Measurements from ENCODE around the gene RAB31.

Gene RAB31

GRCh38 chr18:9796935-9797549 lies 88.9 kb downstream of the RAB31 start:
- peak; percentile 47 for DNase-seq

- no peak for DNase-seq
These were observed 94.3 kb downstream of the RAB31 start for GRCh38 chr18:9802175-9803062.

- DNase-seq = no peak
These were observed 95.1 kb downstream of the RAB31 start for GRCh38 chr18:9803063-9803697.

GRCh38 chr18:9803698-9804516 lies 95.8 kb downstream of the RAB31 start:
- DNase-seq = peak; percentile 57

DNA sequence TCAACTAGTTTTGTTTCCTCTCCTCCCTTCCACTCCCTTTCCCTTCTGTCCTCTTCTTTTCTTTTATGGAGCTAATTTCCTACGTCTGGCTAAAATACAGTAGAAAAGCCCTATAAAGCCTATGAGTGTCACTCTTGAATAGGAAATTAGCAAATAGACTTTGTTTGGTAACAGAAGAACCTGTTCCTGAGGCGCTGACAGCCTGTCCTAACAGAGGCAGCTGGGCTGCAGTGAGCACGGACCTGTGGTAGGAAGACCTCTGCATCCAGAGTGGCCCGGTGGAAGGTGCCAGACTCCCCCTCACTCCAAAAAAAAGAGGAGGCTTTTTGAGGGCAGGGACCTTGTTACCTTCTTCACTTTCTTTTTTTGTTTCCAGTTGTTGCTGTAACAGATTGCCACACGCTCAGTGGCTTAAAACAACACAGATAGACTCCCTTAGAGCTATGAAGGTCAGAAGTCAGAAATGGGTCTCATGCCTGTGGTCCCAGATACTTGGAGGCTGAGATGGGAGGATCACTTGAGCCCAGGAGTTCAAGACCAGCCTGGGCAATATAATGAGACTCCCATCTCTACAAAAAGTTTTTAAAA lies 96.5 kb downstream of the RAB31 start:
- peak; percentile 57 for DNase-seq

GRCh38 chr18:9806905-9807304 lies 98.8 kb downstream of the RAB31 start:
- DNase-seq = no peak

- no peak for DNase-seq
These were observed 100.5 kb downstream of the RAB31 start for GRCh38 chr18:9808295-9809241.

DNA sequence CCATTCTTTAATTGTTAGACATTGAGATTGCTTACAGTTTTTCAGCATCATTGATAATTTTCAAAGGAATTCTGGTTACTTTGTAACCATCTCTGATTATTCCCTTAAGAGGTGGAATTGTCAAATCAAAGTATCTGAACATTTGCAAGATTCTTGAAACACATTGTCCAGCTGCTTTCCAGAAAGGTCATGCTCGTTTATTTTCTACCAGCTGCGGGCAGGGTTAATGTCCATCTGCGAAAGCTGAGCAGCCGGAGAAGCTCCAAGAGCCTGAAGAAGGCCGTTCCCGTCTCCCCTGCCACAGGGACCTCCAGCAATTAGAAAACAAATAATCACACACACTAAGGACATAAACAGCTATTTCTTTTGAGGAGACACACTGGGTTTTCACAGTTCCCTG lies 101.6 kb downstream of the RAB31 start:
- no peak for DNase-seq

DNA sequence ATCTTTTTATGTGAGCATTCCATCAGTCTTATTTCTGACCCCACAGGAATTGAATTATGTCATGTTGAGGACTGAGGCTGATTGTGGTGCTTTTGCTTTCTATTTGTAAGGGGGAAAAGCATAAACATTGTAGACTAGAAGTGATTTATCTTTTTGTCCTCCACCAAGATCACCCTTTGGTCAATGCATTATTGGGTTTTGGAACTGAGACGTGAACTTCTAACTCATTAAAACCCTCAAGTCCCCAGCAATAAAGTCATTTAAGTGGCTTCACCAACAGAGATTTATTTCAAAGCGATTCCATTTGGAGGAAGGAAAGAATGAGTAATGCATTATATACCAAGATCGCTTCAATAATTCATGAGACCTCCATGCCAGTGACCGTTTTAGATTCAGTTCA lies 102.2 kb downstream of the RAB31 start:
- DNase-seq = no peak

- no peak for DNase-seq
These were observed 103.0 kb downstream of the RAB31 start for GRCh38 chr18:9810994-9811705.

- DNase-seq = no peak
These were observed 103.9 kb downstream of the RAB31 start for GRCh38 chr18:9811978-9812377.

DNA sequence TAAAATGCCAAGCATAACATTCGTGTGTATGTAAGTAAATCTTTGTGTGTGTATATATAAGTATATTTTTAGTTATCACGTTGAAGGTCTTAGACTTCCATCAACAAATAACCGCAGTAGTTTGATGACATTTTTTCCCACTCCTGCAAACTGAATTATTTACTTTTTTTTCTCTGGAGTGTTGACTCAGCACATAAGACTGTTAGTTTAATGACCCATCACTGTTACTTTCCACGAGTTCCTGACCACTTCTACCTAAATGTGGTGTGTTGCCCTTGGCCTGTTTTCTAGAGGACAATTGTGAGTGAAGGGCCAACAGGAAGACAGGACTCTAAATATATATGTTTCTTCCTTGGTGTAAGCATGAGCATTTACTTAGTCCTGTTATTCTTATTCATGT lies 106.3 kb downstream of the RAB31 start:
- DNase-seq = no peak

GRCh38 chr18:9817286-9817685 lies 109.2 kb downstream of the RAB31 start:
- no peak for DNase-seq

GRCh38 chr18:9817725-9818422 lies 109.8 kb downstream of the RAB31 start:
- no peak for DNase-seq

DNA sequence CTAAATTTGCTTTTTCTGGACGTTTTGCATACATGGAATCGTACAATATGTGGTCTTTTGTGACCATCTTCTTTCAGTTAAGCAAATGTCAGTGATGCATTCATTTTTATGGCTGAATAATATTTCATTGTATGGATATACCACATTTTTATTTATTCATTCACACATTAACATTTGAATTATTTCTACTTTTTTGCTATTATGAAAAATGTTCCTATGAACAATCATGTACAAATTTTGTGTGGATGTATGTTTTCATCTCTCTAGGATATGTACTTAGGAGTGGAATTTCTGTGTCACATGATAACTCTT lies 110.3 kb downstream of the RAB31 start:
- DNase-seq = no peak

DNA sequence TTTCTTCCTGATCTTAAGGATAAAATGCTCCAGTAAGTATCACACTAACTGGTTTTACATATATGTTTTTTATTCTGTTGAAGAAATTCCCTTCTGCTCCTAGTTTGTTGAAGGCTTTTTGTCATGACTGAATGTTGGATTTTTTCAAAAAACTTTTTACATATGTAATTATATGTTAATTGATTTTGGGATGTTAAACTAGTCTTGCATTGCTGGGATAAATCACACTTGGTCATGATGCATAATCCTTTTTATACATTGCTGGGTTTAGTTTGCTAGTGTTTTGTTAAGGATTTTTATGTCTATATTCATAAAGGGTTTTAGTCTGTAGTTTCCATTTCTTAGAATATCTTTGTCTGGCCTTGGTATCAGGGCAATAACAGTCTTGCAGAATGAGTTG lies 112.0 kb downstream of the RAB31 start:
- no peak for DNase-seq

DNA sequence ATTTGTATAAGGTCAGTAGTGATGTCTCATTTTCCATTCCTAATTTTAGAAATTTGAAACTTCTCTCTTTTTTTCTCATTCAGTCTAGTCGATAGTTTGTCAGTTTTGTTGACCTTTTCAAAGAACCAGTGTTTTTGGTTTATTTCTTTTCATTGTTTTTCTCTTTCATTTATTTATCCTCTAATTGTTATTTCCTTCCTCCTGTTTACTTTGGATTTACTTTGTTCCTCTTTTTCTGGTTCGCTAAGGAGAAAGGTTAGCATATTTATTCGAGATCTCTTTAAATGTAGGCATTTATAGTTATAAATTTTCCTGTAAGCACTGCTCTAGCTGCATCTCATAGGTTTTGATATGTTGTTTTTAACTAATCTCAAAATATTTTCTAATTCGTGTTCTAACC lies 112.6 kb downstream of the RAB31 start:
- DNase-seq = no peak

- no peak for DNase-seq
These were observed 114.6 kb downstream of the RAB31 start for GRCh38 chr18:9822587-9823185.

GRCh38 chr18:9823805-9824473 lies 115.8 kb downstream of the RAB31 start:
- DNase-seq = no peak
